Renal pelvis (tissue), 12 donors: ENCODE results near the gene USP17L15. TPM values are rescaled to one million over a fixed set of nuclear protein-coding genes. Genes with fewer than 3 reads are reported as not detected.
"Not testable (repeated sequence)": the region's sequence is repeated elsewhere in the genome, so short reads cannot be mapped to it uniquely, and the experiment has no call there.

Experiments
- DNase-seq: peaks from one replicate; pipeline ENCODE4 v3.0.0-alpha.2; 2013
- long read RNA-seq, 16 experiments: transcript quantifications; one replicate each; lab custom pipeline, GENCODE V29; 2026
- polyA plus RNA-seq, 3 donors: library from polyadenylated mRNA; unstranded; fragments of 120-200 nt; gene quantifications; one replicate each; pipeline ENCODE4 v1.2.1, GENCODE V29; 2013; ENCODE audit not compliant: insufficient read length in 3 of 3

Gene USP17L15, protein sequence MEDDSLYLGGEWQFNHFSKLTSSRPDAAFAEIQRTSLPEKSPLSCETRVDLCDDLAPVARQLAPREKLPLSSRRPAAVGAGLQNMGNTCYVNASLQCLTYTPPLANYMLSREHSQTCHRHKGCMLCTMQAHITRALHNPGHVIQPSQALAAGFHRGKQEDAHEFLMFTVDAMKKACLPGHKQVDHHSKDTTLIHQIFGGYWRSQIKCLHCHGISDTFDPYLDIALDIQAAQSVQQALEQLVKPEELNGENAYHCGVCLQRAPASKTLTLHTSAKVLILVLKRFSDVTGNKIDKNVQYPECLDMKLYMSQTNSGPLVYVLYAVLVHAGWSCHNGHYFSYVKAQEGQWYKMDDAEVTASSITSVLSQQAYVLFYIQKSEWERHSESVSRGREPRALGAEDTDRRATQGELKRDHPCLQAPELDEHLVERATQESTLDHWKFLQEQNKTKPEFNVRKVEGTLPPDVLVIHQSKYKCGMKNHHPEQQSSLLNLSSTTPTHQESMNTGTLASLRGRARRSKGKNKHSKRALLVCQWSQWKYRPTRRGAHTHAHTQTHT
- polyA plus RNA-seq, result not detected
- long read RNA-seq, donor 1, result 0 reads
- long read RNA-seq, donor 2, result 0 reads
- long read RNA-seq, donor 3, result 0 reads
- long read RNA-seq, donor 4, result 0 reads
- long read RNA-seq, donor 5, result 0 reads
- long read RNA-seq, donor 6, result 0 reads
- long read RNA-seq, donor 7, result 0 reads
- long read RNA-seq, donor 8, result 0 reads
- long read RNA-seq, donor 9, result 0 reads
- long read RNA-seq, donor 10, result 0 reads
- long read RNA-seq, donor 11, result 0 reads
- long read RNA-seq, donor 12, result 0 reads
- long read RNA-seq, donor 13, result 0 reads
- long read RNA-seq, donor 14, result 0 reads
- long read RNA-seq, donor 15, result 0 reads
- long read RNA-seq, donor 16, result 0 reads

DNA sequence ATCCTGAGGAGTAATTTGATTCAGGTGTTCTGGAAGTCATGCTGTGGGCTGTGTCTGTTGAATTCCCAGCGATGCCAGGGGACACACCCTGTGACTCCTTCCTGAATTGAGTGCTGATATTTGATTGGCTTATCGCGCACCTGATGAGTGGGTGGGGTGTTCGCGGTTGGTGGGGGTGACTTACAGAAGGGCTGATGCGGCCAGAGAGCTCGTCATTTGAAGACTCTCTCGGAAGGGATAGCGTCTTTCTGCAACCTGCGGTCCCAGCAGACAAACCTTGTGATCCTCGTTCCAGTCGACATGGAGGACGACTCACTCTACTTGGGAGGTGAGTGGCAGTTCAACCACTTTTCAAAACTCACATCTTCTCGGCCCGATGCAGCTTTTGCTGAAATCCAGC is at the start of gene USP17L15:
Gene USP17L15 (plus strand): TSS at position 301 of the 400 bp plus-strand sequence. CDS start 0 bp downstream, at position 301.
- DNase-seq, result not testable (repeated sequence)

DNA sequence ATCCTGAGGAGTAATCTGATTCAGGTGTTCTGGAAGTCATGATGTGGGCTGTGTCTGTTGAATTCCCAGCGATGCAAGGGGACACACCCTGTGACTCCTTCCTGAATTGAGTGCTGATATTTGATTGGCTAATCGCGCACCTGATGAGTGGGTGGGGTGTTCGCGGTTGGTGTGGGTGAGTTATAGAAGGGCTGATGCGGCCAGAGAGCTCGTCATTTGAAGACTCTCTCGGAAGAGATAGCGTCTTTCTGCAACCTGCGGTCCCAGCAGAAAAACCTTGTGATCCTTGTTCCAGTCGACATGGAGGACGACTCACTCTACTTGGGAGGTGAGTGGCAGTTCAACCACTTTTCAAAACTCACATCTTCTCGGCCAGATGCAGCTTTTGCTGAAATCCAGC is 23.8 kb upstream of the USP17L15 start, which contains the start of gene USP17L10:
Gene USP17L10 (plus strand): TSS at position 301 of the 400 bp plus-strand sequence. CDS start 0 bp downstream, at position 301.
- DNase-seq, result not testable (repeated sequence)

DNA sequence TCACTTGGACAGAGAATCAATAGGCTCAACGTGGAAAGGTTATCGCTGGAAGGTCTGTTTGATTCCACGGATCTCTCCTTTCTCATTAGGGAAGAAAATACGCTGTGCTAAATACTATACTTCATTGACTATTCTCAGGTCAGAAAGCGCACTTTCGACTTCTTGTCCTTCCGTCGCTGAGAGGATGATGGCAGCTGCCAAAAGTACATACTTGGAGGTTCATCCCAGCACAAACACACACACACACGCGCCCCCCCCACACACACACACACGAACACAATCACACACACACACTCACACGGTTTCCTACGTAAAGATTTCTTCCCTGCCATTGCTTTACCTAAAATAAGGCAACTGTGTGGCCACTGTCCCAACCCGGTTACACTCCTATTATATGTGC is 19.5 kb upstream of the USP17L15 start:
- DNase-seq, result not testable (repeated sequence)

DNA sequence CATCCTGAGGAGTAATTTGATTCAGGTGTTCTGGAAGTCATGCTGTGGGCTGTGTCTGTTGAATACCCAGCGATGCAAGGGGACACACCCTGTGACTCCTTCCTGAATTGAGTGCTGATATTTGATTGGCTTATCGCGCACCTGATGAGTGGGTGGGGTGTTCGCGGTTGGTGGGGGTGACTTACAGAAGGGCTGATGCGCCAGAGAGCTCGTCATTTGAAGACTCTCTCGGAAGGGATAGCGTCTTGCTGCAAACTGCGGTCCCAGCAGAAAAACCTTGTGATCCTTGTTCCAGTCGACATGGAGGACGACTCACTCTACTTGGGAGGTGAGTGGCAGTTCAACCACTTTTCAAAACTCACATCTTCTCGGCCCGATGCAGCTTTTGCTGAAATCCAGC is 19.1 kb upstream of the USP17L15 start, which contains the start of gene USP17L11:
Gene USP17L11 (plus strand): TSS at position 301 of the 400 bp plus-strand sequence. CDS start 0 bp downstream, at position 301.
- not testable (repeated sequence) for DNase-seq

DNA sequence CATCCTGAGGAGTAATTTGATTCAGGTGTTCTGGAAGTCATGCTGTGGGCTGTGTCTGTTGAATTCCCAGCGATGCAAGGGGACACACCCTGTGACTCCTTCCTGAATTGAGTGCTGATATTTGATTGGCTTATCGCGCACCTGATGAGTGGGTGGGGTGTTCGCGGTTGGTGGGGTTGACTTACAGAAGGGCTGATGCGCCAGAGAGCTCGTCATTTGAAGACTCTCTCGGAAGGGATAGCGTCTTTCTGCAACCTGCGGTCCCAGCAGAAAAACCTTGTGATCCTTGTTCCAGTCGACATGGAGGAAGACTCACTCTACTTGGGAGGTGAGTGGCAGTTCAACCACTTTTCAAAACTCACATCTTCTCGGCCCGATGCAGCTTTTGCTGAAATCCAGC is 14.3 kb upstream of the USP17L15 start, which contains the start of gene USP17L12:
Gene USP17L12 (plus strand): TSS at position 301 of the 400 bp plus-strand sequence. CDS start 0 bp downstream, at position 301.
- not testable (repeated sequence) for DNase-seq

DNA sequence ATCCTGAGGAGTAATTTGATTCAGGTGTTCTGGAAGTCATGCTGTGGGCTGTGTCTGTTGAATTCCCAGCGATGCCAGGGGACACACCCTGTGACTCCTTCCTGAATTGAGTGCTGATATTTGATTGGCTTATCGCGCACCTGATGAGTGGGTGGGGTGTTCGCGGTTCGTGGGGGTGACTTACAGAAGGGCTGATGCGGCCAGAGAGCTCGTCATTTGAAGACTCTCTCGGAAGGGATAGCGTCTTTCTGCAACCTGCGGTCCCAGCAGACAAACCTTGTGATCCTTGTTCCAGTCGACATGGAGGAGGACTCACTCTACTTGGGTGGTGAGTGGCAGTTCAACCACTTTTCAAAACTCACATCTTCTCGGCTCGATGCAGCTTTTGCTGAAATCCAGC is 9.6 kb upstream of the USP17L15 start, which contains the start of gene USP17L13:
Gene USP17L13 (plus strand): TSS at position 301 of the 400 bp plus-strand sequence. CDS start 0 bp downstream, at position 301.
- DNase-seq, result not testable (repeated sequence)

DNA sequence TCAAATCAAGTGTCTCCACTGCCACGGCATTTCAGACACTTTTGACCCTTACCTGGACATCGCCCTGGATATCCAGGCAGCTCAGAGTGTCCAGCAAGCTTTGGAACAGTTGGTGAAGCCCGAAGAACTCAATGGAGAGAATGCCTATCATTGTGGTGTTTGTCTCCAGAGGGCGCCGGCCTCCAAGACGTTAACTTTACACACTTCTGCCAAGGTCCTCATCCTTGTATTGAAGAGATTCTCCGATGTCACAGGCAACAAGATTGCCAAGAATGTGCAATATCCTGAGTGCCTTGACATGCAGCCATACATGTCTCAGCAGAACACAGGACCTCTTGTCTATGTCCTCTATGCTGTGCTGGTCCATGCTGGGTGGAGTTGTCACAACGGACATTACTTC is 3.9 kb upstream of the USP17L15 start:
- not testable (repeated sequence) for DNase-seq

DNA sequence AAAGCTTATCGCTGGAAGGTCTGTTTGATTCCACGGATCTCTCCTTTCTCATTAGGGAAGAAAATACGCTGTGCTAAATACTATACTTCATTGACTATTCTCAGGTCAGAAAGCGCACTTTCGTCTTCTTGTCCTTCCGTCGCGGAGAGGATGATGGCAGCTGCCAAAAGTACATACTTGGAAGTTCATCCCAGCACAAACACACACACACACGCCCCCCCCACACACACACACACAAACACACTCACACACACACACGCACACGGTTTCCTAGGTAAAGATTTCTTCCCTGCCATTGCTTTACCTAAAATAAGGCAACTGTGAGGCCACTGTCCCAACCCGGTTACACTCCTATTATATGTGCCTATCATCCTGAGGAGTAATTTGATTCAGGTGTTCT is 4.3 kb downstream of the USP17L15 start:
- not testable (repeated sequence) for DNase-seq

DNA sequence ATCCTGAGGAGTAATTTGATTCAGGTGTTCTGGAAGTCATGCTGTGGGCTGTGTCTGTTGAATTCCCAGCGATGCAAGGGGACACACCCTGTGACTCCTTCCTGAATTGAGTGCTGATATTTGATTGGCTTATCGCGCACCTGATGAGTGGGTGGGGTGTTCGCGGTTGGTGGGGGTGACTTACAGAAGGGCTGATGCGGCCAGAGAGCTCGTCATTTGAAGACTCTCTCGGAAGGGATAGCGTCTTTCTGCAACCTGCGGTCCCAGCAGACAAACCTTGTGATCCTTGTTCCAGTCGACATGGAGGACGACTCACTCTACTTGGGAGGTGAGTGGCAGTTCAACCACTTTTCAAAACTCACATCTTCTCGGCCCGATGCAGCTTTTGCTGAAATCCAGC is 9.4 kb downstream of the USP17L15 start, which contains the start of gene USP17L17:
Gene USP17L17 (plus strand): TSS at position 301 of the 400 bp plus-strand sequence. CDS start 0 bp downstream, at position 301.
- DNase-seq, result not testable (repeated sequence)

DNA sequence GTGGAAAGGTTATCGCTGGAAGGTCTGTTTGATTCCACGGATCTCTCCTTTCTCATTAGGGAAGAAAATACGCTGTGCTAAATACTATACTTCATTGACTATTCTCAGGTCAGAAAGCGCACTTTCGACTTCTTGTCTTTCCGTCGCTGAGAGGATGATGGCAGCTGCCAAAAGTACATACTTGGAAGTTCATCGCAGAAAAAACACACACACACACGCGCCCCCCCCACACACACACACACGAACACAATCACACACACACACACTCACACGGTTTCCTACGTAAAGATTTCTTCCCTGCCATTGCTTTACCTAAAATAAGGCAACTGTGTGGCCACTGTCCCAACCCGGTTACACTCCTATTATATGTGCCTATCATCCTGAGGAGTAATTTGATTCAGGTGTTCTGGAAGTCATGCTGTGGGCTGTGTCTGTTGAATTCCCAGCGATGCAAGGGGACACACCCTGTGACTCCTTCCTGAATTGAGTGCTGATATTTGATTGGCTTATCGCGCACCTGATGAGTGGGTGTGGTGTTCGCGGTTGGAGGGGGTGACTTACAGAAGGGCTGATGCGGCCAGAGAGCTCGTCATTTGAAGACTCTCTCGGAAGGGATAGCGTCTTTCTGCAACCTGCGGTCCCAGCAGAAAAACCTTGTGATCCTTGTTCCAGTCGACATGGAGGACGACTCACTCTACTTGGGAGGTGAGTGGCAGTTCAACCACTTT is 13.9 kb downstream of the USP17L15 start, which contains the start of gene USP17L18:
Gene USP17L18 (plus strand): TSS at position 678 of the 728 bp plus-strand sequence. CDS start 0 bp downstream, at position 678.
- not testable (repeated sequence) for DNase-seq

DNA sequence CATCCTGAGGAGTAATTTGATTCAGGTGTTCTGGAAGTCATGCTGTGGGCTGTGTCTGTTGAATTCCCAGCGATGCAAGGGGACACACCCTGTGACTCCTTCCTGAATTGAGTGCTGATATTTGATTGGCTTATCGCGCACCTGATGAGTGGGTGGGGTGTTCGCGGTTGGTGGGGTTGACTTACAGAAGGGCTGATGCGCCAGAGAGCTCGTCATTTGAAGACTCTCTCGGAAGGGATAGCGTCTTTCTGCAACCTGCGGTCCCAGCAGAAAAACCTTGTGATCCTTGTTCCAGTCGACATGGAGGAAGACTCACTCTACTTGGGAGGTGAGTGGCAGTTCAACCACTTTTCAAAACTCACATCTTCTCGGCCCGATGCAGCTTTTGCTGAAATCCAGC is 18.9 kb downstream of the USP17L15 start, which contains the start of gene USP17L19:
Gene USP17L19 (plus strand): TSS at position 301 of the 400 bp plus-strand sequence. CDS start 0 bp downstream, at position 301.
- DNase-seq, result not testable (repeated sequence)

DNA sequence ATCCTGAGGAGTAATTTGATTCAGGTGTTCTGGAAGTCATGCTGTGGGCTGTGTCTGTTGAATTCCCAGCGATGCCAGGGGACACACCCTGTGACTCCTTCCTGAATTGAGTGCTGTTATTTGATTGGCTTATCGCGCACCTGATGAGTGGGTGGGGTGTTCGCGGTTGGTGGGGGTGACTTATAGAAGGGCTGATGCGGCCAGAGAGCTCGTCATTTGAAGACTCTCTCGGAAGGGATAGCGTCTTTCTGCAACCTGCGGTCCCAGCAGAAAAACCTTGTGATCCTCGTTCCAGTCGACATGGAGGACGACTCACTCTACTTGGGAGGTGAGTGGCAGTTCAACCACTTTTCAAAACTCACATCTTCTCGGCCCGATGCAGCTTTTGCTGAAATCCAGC is 23.6 kb downstream of the USP17L15 start, which contains the start of gene USP17L20:
Gene USP17L20 (plus strand): TSS at position 301 of the 400 bp plus-strand sequence. CDS start 0 bp downstream, at position 301.
- DNase-seq, result not testable (repeated sequence)

DNA sequence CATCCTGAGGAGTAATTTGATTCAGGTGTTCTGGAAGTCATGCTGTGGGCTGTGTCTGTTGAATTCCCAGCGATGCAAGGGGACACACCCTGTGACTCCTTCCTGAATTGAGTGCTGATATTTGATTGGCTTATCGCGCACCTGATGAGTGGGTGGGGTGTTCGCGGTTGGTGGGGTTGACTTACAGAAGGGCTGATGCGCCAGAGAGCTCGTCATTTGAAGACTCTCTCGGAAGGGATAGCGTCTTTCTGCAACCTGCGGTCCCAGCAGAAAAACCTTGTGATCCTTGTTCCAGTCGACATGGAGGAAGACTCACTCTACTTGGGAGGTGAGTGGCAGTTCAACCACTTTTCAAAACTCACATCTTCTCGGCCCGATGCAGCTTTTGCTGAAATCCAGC is 28.4 kb downstream of the USP17L15 start, which contains the start of gene USP17L21:
Gene USP17L21 (plus strand): TSS at position 301 of the 400 bp plus-strand sequence. CDS start 0 bp downstream, at position 301.
- not testable (repeated sequence) for DNase-seq

DNA sequence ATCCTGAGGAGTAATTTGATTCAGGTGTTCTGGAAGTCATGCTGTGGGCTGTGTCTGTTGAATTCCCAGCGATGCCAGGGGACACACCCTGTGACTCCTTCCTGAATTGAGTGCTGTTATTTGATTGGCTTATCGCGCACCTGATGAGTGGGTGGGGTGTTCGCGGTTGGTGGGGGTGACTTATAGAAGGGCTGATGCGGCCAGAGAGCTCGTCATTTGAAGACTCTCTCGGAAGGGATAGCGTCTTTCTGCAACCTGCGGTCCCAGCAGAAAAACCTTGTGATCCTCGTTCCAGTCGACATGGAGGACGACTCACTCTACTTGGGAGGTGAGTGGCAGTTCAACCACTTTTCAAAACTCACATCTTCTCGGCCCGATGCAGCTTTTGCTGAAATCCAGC is 33.1 kb downstream of the USP17L15 start, which contains the start of gene USP17L22:
Gene USP17L22 (plus strand): TSS at position 301 of the 400 bp plus-strand sequence. CDS start 0 bp downstream, at position 301.
- not testable (repeated sequence) for DNase-seq

DNA sequence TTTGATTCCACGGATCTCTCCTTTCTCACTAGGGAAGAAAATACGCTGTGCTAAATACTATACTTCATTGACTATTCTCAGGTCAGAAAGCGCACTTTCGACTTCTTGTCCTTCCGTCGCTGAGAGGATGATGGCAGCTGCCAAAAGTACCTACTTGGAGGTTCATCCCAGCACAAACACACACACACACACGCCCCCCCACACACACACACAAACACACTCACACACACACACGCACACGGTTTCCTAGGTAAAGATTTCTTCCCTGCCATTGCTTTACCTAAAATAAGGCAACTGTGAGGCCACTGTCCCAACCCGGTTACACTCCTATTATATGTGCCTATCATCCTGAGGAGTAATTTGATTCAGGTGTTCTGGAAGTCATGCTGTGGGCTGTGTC is 37.5 kb downstream of the USP17L15 start:
- not testable (repeated sequence) for DNase-seq

Other genes with a start within 250 kb of the USP17L15 start
- under 1 TPM in 1 of 3 donors, not detected in 2; 0.13 TPM for gene FAM90A26, start 64.0 kb upstream of the USP17L15 start, polyA plus RNA-seq
- not detected for gene USP17L10, start 23.7 kb upstream of the USP17L15 start, polyA plus RNA-seq
- not detected for gene USP17L11, start 19.0 kb upstream of the USP17L15 start, polyA plus RNA-seq
- not detected for gene USP17L12, start 14.2 kb upstream of the USP17L15 start, polyA plus RNA-seq
- gene USP17L13, start 9.5 kb upstream of the USP17L15 start, polyA plus RNA-seq, result not detected
- gene USP17L17, start 9.5 kb downstream of the USP17L15 start, polyA plus RNA-seq, result not detected
- not detected for gene USP17L18, start 14.2 kb downstream of the USP17L15 start, polyA plus RNA-seq
- gene USP17L19, start 19.0 kb downstream of the USP17L15 start, polyA plus RNA-seq, result not detected
- not detected for gene USP17L20, start 23.7 kb downstream of the USP17L15 start, polyA plus RNA-seq
- gene USP17L21, start 28.5 kb downstream of the USP17L15 start, polyA plus RNA-seq, result not detected
- gene USP17L22, start 33.2 kb downstream of the USP17L15 start, polyA plus RNA-seq, result not detected
- not detected for gene USP17L24, start 90.8 kb downstream of the USP17L15 start, polyA plus RNA-seq
- gene USP17L25, start 95.5 kb downstream of the USP17L15 start, polyA plus RNA-seq, result not detected
- gene USP17L26, start 100.3 kb downstream of the USP17L15 start, polyA plus RNA-seq, result not detected
- gene USP17L5, start 105.0 kb downstream of the USP17L15 start, polyA plus RNA-seq, result not detected
- gene USP17L27, start 109.8 kb downstream of the USP17L15 start, polyA plus RNA-seq, result not detected
- gene USP17L28, start 114.5 kb downstream of the USP17L15 start, polyA plus RNA-seq, result not detected
- not detected for gene USP17L29, start 119.3 kb downstream of the USP17L15 start, polyA plus RNA-seq
- gene USP17L30, start 128.7 kb downstream of the USP17L15 start, polyA plus RNA-seq, result not detected
- gene DEFB131A, start 210.0 kb downstream of the USP17L15 start, polyA plus RNA-seq, result not detected